Stimulated activated CD4-positive, alpha-beta T cell treated with anti-CD3 and anti-CD28 coated beads, Interleukin-12 subunit alpha, Interleukin-12 subunit beta, amount 100 ng/mL, for 4 hours (primary cell): Measurements from ENCODE around the gene MTERF4.

ENCODE experiments used
- DNase-seq: peaks from one replicate; pipeline ENCODE4 v3.0.0-alpha.2; 2020

The MTERF4 gene

DNA sequence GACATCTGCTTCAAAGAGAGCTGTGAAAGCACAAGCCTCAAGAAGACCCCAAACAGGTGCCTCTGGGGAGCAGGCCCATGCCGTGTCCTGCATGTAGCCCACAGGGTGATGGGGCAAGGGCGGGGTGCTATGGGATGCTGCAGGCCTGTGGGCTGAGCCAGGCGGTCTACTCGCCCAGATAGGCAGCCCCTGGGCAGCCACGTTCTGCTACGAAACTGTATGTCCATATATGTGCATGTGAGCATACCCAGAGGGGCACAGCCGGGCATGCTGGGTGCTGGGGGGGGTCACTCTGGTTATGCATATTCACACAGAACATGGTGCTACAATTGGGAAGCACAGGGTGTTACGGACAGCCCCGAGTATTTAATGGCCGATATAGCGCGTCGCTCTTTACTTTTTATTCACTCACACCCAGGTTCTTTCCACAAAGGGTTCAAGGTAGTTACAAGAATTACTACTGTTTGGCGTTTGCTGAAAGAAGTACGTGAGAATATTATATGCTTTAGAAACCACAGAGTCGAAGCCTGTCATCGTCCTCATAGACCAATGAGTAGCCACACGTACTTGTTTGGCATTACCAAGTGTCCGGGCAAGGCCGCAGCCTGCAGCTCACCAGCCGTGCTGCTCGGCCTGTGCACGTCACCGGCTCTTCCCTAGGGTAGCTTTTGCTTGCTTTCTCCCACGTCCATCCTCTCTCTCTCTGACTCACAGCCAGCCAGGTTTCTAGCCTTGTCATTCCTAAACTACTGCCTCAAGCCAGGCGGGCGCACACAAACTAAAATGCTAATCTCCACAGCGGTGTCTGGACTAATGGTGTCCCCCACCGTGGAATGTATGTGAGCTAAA, 14.4 kb downstream of the MTERF4 start:
- no peak for DNase-seq

DNA sequence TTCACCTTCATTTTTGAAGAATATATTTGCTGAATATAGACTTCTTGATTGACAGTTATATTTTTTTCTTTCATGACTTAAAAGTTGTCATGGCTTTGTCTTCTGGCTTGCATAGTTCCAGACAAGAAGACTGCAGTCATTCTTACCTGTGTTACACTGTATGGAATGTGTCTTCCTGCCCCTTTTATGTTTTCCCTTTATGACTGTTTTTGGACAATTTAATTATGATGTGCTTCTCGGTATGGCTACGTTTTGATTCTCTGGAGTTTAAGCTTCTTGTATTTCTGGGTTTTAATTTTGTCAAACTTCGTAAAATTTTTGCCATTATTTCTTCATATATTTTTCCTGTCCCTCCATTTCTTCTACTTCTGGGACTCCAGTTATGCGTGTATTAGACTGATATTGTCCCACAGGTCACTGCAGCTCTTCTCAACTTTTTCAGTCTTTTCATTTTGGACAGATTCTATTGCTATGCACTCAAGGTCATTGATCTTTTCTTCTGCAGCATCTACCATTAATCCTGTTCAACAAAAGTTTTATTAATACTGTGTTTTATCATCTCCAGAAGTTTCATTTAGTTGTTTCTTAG, 17.1 kb downstream of the MTERF4 start:
- no peak for DNase-seq

DNA sequence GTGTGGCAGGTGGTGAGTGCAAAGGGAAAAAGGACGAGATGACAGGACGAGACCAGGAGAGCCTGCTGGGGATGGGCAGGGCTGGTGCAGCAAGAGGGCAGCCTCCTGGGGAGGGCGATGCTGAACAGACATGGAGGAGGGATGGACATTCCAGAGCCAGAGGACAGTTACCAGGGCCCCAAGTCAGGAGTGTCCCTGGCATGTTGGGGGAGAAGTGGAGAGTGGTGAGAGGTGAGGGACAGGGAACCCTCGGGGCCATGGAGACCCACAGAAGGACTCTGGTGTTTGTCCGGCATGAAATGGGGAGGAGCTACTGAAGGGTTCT, 19.0 kb downstream of the MTERF4 start:
- DNase-seq = no peak

DNA sequence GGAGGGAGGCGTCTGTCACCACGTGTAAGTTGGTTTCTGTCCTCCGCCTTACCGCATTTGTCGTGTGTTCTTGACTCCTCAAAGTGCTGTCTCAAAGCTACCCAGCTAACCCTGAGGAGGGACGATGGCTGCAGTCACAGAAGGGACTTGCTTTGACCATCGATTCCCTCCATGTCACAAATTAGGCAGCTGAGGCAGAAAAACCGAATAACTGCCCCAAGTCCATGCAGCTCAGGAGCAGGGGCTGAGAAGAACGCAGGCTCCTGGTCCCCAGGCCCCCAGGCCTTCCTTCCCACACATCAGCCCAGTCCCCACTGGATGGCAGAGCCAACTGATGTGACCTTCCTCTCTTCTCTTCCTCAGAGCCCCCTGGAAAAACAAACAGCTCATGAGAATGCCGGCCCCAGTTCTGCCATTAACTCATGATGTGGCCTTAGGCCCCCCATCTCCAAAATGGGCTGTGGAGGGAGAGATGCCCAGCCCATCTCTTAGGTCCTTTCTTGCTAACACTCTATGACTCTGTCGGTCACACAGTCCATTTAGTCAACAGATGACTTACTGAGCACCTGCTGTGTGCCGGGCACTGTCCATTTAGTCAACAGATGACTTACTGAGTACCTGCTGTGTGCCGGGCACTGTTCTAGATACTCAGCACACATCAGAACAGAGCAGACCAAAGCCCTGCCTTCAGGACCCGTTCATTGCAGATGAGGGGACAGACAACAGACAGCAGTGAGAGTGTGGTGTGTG, 19.6 kb downstream of the MTERF4 start:
- no peak for DNase-seq

DNA sequence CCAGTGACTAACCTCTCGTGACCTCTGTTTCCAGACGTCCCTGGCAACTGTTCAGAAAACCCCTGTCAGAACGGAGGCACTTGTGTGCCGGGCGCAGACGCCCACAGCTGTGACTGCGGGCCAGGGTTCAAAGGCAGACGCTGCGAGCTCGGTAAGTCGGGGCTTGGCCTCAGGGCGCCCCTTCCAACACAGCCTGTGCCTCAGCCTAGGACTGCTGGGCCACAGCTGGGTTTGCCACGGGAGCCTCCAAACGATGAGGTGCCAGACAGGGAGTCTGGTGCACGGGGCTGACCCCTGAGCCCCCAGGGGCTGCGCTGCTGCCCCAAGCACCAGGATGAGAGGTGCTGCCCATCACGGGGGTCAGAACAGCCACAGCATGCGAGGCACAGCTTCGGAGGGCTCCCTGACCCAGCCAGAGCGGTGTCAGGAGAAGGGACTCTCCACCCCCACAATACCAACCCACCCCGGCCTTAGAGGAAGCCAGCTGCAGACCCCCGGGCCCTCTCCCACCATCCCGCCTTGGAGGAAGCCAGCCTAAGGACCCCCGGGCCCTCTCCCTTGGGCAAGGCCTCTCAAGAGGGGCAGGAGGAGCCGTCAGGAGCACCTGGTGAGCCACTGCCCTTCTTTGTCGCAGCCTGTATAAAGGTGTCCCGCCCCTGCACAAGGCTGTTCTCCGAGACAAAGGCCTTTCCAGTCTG, 20.3 kb downstream of the MTERF4 start:
- DNase-seq = no peak

DNA sequence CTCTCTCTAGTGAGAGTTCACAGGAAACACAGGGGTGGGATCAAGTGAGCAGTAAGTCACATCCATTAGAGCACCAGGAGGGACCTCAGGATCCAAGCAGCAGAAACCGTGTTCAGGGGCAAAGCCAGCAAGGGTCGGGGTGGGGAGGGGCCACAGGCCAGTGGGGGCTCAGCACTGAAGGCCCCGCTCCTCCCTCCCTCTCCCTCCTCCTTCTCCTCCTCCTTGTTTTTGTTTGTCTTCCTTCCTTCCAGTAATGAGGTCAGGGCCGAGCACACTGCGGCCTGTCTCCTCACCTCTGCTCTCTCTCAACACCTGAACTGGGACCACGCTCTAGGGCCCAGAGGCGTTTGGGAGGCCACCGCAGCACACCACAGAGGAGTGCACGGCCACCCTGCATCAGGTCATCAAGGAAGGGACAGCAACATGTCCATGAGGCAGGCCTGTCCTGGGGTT, 20.9 kb downstream of the MTERF4 start:
- no peak for DNase-seq

DNA sequence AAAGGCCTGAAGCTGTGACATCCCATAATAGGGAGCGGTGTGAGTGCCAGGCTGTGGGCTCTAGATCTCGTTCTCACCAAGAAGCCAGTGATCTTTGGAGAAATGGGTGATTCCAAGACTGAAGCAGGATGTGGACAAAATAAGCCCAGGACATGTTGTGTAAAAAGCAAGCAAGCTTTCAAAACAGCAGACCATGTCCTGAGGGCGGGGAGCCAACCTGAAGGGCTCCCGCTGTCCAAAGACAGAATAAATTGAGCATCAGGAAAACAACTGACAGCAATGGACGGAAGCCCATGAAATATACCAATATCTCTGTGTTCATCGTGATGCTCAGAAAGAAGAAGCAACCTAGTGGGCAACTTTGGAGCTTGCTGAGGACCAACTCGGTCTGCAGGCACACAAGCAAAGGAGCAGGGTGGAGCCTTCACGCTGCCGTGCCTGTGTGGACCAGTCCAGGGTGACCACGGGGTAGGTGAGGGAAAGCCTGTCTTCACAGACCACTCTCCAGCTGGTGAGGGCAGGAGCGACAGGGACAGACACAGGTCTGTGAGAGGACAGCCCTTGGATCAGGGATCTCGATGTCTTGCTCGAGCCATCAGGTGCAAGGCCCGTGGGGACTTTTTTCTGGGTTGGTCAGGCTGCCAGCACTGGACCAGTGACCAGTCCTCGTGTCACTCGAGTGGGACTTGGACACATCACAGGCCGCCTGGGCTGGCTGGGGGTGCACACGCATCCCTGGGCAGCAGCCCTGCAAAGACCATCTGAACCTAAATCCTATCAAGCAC, 21.5 kb downstream of the MTERF4 start:
- no peak for DNase-seq

DNA sequence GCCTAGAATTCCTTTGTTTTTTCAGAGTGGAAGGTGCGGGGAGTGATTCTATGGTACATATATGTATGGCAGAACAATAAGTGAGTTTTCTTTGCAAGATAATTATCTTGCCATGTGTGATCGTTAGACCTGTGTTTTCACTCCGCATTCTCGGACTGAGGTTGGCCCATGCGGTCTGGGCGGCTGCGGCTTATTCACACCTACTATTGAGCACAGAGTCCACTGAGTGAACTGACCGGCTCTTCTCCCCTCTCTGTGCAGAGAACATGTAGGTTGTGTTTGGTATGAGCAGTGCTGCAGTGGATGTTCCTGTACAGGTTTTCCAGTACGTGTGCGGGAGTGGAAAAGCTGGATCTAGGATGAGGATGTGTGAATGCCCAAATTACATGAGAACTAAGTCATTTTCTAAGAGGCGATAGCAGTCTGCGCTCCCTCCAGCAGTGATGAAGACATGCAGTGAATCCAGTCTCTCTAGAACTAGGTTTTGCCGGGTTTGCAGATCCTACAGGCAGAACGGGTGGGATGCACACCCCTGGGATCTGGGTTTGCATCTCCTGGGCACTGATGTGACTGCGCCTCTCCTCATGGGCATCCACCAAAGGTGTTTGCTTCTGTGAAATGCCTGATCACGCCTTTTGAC, 27.1 kb downstream of the MTERF4 start:
- DNase-seq = no peak

DNA sequence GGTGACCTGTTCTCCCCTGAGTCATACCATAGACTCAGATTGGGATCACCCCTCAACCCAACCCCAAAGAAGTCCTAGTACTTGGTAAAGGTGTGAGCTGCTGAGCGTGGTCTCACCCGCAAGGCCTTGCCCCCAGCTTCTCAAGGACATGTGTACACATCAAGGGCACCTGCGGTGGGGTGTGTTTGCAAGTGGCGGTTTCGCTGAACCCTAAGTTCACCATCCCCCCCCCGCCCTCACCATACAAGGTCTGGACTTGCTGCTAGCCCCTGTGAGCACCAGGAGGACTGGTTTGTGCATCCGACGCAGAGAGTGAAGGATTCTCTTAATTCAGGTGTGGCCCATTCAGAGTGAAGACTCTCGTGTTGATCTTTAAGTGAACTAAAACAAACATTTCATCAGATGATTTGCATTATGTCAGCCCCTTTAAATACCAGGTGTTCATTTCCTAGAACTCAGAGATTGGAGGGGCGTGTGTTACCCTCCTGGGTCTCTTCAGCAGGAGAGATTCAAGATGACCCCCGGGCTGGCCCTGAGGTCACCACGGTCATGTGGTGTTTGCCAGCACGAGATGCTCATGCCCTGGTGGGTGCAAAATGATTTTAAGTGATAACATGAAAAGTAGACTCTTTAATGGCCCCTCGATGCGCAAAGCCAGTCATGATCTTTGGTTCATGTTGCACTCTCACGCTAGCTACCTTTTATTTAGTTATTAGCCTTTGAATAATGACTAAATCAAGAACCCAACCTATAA, 27.8 kb downstream of the MTERF4 start:
- DNase-seq = no peak

DNA sequence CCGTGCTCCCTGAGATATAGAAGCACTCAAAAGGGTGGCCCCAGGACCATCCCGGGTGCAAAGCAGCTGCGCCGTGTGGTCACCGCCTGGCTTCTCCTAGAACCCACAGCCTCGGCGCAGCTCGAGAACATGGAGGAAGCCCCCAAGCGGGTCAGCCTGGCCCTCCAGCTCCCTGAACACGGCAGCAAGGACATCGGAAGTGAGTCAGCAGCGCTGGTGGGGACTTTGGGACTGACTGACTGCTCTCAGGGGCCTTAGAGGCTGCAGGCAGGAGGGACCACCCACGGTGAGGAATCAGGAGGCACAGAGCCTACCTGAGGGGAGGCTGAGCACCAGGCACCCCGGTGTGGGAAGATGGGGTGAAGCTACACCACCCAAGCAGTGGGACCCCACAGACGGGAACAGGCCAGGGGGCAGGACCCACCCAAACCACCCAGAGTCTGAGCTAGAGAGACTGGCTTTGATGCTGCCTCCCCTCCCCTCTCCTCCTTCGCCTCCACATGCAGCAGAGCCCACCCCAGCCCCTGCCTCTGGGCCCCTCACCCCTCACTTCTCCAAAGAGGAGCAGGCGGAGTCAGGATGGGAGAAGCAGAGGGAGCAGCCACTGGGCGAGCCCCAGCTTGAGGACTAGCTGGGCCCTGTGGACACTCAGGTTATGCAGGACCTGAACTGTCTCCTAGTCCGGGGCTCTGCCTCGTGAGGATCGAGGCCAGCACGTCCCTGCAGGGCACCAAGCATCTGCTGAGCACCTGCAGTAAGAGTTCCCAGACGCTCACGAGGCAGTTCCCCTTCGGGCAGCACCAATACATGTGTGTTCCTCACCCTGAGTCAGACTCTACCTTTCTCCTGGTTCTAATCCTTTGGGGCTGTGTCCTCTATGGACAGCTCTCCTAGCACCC, 28.7 kb downstream of the MTERF4 start:
- DNase-seq = no peak

DNA sequence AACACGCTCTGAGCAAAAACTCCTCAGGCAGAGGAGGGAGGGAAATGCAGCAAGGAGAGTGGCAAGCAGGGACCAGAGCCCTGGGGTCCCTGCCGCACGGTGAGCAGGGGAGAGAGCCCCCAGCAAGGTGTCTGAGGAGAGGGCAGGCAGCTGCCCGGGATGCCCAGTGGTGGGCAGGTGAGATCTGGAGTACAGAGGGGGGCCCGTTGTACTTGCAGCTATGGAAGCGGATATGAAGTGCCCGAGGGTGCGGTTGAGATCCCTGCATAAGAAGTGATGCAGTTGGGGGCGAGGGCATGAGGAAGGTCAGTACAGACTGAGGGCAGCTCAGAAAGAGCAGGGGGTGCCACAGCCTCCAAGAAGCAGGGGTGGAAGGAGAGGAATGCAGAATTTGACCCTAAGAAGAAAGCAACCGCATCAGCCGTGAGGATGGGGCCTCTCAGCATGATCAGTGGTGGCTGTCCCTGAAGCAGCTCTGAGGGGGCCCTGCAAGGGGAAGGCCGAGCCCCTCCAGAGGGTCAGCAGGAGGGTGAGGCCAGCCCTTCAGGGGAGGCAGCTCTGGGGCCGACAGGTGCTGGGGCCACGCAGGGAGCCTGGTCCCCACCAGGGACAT, 29.4 kb downstream of the MTERF4 start:
- DNase-seq = no peak

DNA sequence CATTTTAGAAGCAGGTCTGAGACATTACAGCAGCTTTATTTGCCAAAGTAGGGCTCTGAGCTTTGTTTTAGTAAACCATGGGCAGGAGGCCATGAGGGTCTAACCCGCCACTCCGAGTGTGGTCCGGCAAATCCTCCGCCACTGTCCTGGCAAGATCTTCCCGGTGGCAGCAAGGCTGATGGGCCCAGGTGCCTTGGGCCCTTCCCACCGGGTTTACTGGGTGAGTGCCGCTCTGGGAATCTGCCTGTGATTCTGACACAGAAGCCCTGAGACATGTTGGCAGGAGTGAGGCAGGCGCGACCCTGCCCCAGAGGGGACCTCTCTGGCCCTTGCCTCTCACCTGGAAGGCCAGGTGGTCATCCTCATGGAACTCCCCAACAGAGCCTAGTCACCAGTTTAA, 29.9 kb downstream of the MTERF4 start:
- no peak for DNase-seq

DNA sequence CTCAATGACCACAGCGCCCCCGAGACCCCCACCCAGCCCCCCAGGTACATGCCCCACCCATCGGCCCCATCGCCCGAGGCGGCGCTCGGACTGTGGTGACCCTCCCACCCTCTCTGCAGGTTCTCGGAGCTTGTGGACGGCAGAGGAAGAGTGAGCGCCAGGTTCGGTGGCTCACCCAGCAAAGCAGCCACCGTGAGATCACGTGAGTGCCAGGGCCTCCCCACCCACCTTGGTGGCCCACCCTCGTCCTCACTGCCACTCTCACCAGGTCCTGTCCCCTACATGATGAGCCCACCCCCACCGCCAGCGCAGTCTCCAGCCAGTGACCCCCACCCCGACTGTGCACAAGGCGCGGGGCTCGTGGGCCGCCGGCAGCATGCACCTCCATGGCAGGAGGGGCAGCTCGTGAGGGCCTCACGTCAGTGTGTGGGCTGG, 30.4 kb downstream of the MTERF4 start:
- no peak for DNase-seq

DNA sequence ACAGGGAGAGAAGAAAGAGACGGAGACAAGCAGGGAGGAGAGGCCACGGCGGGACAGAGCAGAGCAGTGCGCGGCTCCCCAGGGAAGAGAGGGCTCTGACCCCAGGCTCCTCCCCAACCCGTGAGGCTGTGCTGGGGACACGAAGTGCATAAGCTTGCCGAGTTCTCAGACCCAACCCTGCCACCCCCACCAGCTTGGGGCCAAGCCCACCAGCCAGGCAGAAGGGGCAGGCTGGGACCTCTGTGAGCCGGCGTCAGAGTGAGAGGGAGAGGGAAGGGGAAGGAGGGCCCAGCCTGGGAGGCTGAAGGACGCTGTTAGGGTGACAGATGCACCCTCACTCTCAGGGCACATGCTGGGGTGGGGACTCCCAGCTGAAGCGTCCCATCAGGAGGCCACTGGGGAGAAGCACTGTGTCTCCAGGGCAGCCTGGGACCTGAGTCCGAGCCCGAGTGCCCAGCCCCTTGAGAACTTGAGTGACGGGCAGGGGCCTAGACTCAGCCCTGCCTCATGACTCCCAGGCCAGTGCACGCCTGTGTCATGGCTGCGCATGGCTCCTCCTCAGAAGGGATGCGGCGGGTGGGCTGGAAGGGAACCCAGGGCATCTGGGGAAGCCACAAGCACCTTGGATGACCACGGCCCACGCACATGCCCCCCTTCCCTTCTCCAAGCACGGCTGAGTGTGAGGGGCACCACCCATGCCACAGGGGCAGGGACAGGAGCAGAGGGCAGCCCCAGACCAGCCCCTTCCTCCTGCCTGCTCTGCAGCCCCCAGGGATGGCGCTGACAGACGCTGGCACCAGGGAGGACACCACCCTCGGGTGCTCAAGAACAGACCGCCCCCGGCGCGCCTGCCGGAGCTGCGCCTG, 31.0 kb downstream of the MTERF4 start:
- no peak for DNase-seq

DNA sequence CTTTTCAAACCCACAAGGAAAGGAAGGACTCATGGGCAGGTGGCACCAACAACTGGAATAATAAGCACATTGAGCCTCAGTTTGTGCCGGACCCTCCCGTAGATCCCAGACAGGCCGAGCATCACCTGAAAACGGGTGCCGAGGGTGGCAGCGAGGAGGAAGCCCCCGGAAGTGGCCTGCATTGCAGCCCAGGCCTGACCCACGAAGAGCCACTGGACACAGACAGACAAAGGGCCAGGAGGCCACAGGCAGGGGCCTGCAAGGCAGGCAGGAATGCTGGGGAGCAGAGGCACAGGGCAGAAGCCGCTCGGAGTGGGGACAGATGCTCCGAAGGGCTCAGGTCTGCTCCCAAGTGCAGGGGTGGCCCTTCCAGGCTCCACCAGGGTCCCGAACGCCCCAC, 31.7 kb downstream of the MTERF4 start:
- DNase-seq = no peak

DNA sequence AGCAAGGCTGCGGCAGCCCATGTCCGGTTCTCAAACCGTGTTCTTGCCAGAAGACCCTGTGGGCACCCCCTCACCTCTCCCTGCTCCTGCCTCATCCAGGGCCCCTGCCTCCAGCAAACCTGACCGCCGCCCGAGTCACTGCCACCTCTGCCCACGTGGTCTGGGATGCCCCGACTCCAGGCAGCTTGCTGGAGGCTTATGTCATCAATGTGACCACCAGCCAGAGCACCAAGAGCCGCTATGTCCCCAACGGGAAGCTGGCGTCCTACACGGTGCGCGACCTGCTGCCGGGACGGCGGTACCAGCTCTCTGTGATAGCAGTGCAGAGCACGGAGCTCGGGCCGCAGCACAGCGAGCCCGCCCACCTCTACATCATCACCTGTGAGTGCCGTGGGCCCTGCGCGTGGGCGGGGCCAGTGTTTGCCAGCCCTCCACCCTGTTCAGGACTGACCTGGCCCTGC, 32.2 kb downstream of the MTERF4 start:
- no peak for DNase-seq

DNA sequence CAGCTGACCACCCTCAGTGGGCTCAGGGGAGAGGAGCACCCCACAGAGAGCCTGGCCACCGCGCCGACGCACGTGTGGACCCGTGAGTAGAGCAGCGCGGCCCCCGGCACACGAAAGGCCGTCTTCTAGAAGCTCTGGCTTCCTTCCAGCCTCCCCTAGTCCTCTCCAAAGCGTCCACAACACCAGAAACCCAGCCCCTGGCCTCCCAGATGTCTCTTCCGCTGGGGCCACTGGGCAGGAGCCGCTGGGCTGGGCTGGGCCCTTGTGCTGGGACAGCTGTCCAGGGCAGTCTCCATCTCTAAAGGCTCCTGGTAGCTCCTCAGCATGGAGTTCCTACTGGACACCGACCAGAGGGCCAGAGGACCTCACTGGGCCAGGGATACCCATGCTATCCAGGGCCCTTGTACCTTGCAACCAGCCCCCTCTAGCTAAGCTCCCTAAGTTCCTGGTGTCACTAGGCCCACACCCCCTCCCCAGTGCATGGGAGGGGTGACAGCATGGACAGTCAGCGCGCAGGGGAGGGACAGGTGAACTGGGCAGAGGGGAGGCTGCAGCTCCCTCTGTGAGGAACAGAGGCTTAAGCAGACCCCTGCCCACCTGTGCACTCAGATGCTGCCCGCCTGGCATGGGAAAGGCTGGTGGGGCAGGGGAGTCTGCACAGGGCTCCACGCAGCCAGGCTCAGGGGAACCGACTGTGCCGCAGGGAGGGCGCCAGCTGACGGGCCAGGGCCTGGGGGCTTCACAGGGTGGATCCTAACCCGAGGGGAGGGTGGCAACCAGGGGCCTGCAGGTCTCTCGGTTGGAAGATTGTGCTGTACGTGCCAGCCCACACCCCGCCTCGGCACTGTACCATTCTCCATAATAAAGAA, 32.9 kb downstream of the MTERF4 start:
- no peak for DNase-seq
